ENCODE data around the gene AACS. TPM values are rescaled to one million over a fixed set of nuclear protein-coding genes. Genes with fewer than 3 reads are reported as not detected.

The AACS gene
- total RNA-seq, 1 experiment from 2014 or later = 20.1 TPM

GRCh38 chr12:125152463-125152862, 87.2 kb downstream of the AACS start:
- intact Hi-C loops (cut with micrococcal nuclease; ENCODE audit: unreplicated experiment) = no loop called here
- Histone ChIP-seq H3K4me3 (ENCODE audit: low read depth, low read length, poor library complexity, severe bottlenecking) (no peak overlapping the region), H3K9me3 (ENCODE audit: low read depth, low read length, poor library complexity, severe bottlenecking) (no peaks in the 10 kb centered on the region), H3K27ac (ENCODE audit: low read depth, low read length, poor library complexity, severe bottlenecking) (no peak overlapping the region), H3K4me1 (ENCODE audit: insufficient read depth, low read length, poor library complexity, severe bottlenecking) (no peaks in the 10 kb centered on the region), H3K27me3 (replicated peaks; ENCODE audit: insufficient read depth, low read depth, low read length, poor library complexity) (no peaks in the 10 kb centered on the region), H3K36me3 (ENCODE audit: insufficient read depth, low read length, poor library complexity, severe bottlenecking) (no peaks in the 10 kb centered on the region)
- no peak for DNase-seq (ENCODE audit: low spot score)
- ChIA-PET POLR2A (ENCODE audit: low non-redundant PET) (no interaction called here), CTCF (no interaction called here)
- TF ChIP-seq EZH2 (IDR thresholded peaks at IDR 0.05; ENCODE audit: borderline replicate concordance, low read depth, low read length, poor library complexity, severe bottlenecking) = no peak
- TF ChIP-seq, protein P1, sequence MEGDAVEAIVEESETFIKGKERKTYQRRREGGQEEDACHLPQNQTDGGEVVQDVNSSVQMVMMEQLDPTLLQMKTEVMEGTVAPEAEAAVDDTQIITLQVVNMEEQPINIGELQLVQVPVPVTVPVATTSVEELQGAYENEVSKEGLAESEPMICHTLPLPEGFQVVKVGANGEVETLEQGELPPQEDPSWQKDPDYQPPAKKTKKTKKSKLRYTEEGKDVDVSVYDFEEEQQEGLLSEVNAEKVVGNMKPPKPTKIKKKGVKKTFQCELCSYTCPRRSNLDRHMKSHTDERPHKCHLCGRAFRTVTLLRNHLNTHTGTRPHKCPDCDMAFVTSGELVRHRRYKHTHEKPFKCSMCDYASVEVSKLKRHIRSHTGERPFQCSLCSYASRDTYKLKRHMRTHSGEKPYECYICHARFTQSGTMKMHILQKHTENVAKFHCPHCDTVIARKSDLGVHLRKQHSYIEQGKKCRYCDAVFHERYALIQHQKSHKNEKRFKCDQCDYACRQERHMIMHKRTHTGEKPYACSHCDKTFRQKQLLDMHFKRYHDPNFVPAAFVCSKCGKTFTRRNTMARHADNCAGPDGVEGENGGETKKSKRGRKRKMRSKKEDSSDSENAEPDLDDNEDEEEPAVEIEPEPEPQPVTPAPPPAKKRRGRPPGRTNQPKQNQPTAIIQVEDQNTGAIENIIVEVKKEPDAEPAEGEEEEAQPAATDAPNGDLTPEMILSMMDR (conservative IDR thresholded peaks at IDR 0.05; ENCODE audit: low read depth, low read length) = no peak
- no TSS peak for BruUV-seq (replicated peaks)

GRCh38 chr12:125155366-125155765, 90.1 kb downstream of the AACS start:
- ChIA-PET POLR2A (ENCODE audit: low non-redundant PET) (no interaction called here), CTCF (no interaction called here)
- DNase-seq (ENCODE audit: low spot score) = no peak
- intact Hi-C loops (cut with micrococcal nuclease; ENCODE audit: unreplicated experiment) = no loop called here
- Histone ChIP-seq H3K36me3 (ENCODE audit: insufficient read depth, low read length, poor library complexity, severe bottlenecking) (no peaks in the 10 kb centered on the region), H3K9me3 (ENCODE audit: low read depth, low read length, poor library complexity, severe bottlenecking) (no peaks in the 10 kb centered on the region), H3K27ac (ENCODE audit: low read depth, low read length, poor library complexity, severe bottlenecking) (no peak overlapping the region), H3K4me1 (ENCODE audit: insufficient read depth, low read length, poor library complexity, severe bottlenecking) (no peaks in the 10 kb centered on the region), H3K4me3 (ENCODE audit: low read depth, low read length, poor library complexity, severe bottlenecking) (no peak overlapping the region), H3K27me3 (replicated peaks; ENCODE audit: insufficient read depth, low read depth, low read length, poor library complexity) (no peaks in the 10 kb centered on the region)
- TF ChIP-seq EZH2 (IDR thresholded peaks at IDR 0.05; ENCODE audit: borderline replicate concordance, low read depth, low read length, poor library complexity, severe bottlenecking) = no peak
- no TSS peak for BruUV-seq (replicated peaks)

- Histone ChIP-seq H3K27ac (ENCODE audit: low read depth, low read length, poor library complexity, severe bottlenecking) (no peak overlapping the region), H3K4me3 (ENCODE audit: low read depth, low read length, poor library complexity, severe bottlenecking) (no peak overlapping the region), H3K27me3 (replicated peaks; ENCODE audit: insufficient read depth, low read depth, low read length, poor library complexity) (no peaks in the 10 kb centered on the region), H3K36me3 (ENCODE audit: insufficient read depth, low read length, poor library complexity, severe bottlenecking) (no peaks in the 10 kb centered on the region), H3K4me1 (ENCODE audit: insufficient read depth, low read length, poor library complexity, severe bottlenecking) (no peaks in the 10 kb centered on the region), H3K9me3 (ENCODE audit: low read depth, low read length, poor library complexity, severe bottlenecking) (no peaks in the 10 kb centered on the region)
- CTCF ChIA-PET = no interaction called here
- no TSS peak for BruUV-seq (replicated peaks)
- DNase-seq (ENCODE audit: low spot score) = no peak
- TF ChIP-seq, protein P1 (conservative IDR thresholded peaks at IDR 0.05; ENCODE audit: low read depth, low read length) = no peak
- intact Hi-C loops (cut with micrococcal nuclease; ENCODE audit: unreplicated experiment) = no loop called here
- POLR2A ChIA-PET (ENCODE audit: low non-redundant PET) = no interaction called here
Observed at GRCh38 chr12:125157177-125157576, 91.9 kb downstream of the AACS start.

DNA sequence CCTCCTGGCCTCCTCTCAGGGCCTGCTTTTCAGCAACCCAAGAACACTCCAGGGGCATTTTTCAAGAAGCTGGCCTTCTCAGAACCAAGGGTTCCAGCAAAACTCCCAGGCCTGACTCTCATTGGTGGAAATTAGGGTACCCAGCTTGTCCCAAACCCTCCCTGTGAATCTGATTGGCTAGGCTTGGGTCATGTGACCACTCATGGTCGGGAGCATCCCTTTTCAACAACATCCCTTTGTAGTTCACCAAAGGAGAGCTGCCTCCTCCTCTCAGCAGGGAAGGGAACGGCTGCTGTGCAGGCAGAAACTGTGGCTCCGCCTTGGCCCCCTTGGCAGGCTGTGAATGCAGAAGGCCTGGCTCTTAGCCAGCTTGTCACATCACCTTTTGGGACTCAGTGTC, 94.5 kb downstream of the AACS start:
- intact Hi-C loops (cut with micrococcal nuclease; ENCODE audit: unreplicated experiment) = no loop called here
- Histone ChIP-seq H3K9me3 (ENCODE audit: low read depth, low read length, poor library complexity, severe bottlenecking) (no peaks in the 10 kb centered on the region), H3K36me3 (ENCODE audit: insufficient read depth, low read length, poor library complexity, severe bottlenecking) (no peaks in the 10 kb centered on the region), H3K27ac (ENCODE audit: low read depth, low read length, poor library complexity, severe bottlenecking) (no peak overlapping the region), H3K4me1 (ENCODE audit: insufficient read depth, low read length, poor library complexity, severe bottlenecking) (no peaks in the 10 kb centered on the region), H3K4me3 (ENCODE audit: low read depth, low read length, poor library complexity, severe bottlenecking) (no peak overlapping the region), H3K27me3 (replicated peaks; ENCODE audit: insufficient read depth, low read depth, low read length, poor library complexity) (no peaks in the 10 kb centered on the region)
- TF ChIP-seq, protein P1 (conservative IDR thresholded peaks at IDR 0.05; ENCODE audit: low read depth, low read length) = no peak
- no peak for TF ChIP-seq EZH2 (IDR thresholded peaks at IDR 0.05; ENCODE audit: borderline replicate concordance, low read depth, low read length, poor library complexity, severe bottlenecking)
- CTCF ChIA-PET = no interaction called here
- no TSS peak for BruUV-seq (replicated peaks)
- POLR2A ChIA-PET (ENCODE audit: low non-redundant PET) = no interaction called here
- DNase-seq (ENCODE audit: low spot score) = peak; percentile 47
